Adrenal gland (tissue), 5 donors: ENCODE data around the gene PITHD1.

ENCODE experiments used
- CTCF ChIP-seq, 6 experiments: fragments of 450-650 bp in 4 of 6; fragments of 200-600 bp in 2 of 6; sonication (generic) in 1 of 6; IDR thresholded peaks; 1 replicate in 5 of 6; 2 replicates in 1 of 6; pipeline versions ENCODE4 v1.5.1 to v1.8.0; 2016 to 2021; ENCODE audit warnings: antibody characterized with exemption in 6 of 6, mild to moderate bottlenecking in 2 of 6, moderate library complexity in 1 of 6
- POLR2A ChIP-seq, 2 donors: fragments of 450-650 bp; IDR thresholded peaks; one replicate each; pipeline ENCODE4 v1.6.1; 2017; ENCODE audit warnings: antibody characterized with exemption in 2 of 2, mild to moderate bottlenecking in 2 of 2, moderate library complexity in 1 of 2
- donor health status: DM: no; HTN: no; CAD: no.

- TF ChIP-seq CTCF (IDR thresholded peaks at IDR 0.05) = no peak
- TF ChIP-seq POLR2A (IDR thresholded peaks at IDR 0.05) = no peak
These were observed 38.7 kb downstream of the PITHD1 start for GRCh38 chr1:23816906-23817305.
